HFFc6 (cell line): ENCODE results near the gene PRSS21. TPM values are rescaled to one million over a fixed set of nuclear protein-coding genes. Genes with fewer than 3 reads are reported as not detected.
A peak's percentile ranks its signal among the peaks of the same experiment; 100 is the strongest.

ENCODE experiments used
- DNase-seq: peaks from one replicate; pipeline ENCODE4 v3.0.0-alpha.2; 2018
- H3K27ac Mint-ChIP-seq: 2 replicates; pipeline ENCODE4 v1.8.0; 2020; ENCODE audit warnings: mild to moderate bottlenecking, mixed read lengths
- H3K27me3 Mint-ChIP-seq: 2 replicates; pipeline ENCODE4 v1.8.0; 2021; ENCODE audit warnings: mild to moderate bottlenecking, moderate library complexity, mixed read lengths; ENCODE audit not compliant: insufficient read depth
- H3K36me3 Mint-ChIP-seq: 2 replicates; pipeline ENCODE4 v1.8.0; 2021; ENCODE audit warnings: low read depth, mixed read lengths
- H3K4me1 Mint-ChIP-seq: 2 replicates; pipeline ENCODE4 v1.8.0; 2020; ENCODE audit warnings: low read depth, mixed read lengths
- H3K4me3 Mint-ChIP-seq: 2 replicates; pipeline ENCODE4 v1.8.0; 2020; ENCODE audit warnings: mild to moderate bottlenecking, moderate library complexity, mixed read lengths
- H3K9me3 Mint-ChIP-seq: 2 replicates; pipeline ENCODE4 v1.8.0; 2020; ENCODE audit warnings: mild to moderate bottlenecking, mixed read lengths
- total RNA-seq, 6 experiments: library from RNA; stranded (reverse); fragmentation: NEBNext Ultra II Directional; extraction: Animal tissue kit (Norgen Biotek cat#: 25700); gene quantifications; 2 replicates in 1 of 6; 3 replicates in 5 of 6; pipeline ENCODE4 v1.2.3, GENCODE V29; 2021
- TF ChIP-seq, protein P1 (sequence below): fragments of 200-600 bp; sonication (generic); IDR thresholded peaks from 2 replicates; pipeline ENCODE4 v1.5.0; 2021; ENCODE audit warnings: antibody characterized with exemption, mild to moderate bottlenecking

The PRSS21 gene
- total RNA-seq, 6 experiments from 2014 or later = not detected

DNA sequence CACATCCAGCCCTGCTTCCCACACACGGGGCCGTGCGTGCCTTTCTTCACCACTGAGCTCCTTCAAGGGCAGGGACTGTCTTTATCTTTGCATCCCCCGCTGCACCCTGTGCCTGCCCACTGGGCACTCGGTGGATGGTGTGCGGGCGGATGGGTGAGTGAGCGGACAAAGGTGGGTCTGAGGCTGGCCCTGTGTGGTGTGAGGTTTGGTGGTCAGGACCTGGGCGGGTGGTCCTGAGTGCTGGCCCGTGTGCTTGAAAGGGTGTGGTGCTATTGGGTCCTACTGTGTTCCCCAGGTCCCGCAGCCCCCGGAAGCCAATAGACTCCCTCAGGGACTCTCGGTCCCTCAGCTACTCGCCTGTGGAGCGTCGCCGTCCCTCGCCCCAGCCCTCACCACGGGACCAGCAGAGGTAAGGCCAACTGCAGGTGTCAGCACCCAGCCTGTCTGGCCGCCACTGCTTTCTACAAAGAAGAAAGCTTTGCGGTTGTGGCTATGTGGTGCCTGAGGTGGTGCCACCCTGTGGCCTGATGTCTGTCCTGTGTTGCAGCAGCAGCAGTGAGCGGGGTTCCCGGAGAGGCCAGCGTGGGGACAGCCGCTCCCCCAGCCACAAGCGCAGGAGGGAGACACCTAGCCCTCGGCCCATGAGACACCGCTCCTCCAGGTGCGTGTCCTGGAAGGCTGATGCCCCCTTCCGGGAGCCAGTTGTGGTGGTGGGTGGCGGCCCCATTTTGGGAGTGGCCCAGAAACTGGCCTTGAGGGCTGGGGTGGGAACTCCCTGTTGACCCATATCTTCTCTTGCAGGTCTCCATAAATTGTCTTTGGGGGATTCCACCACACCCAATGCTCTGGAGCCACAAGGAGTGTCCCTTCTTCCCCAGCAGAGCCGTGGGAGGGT lies 46.7 kb upstream of the PRSS21 start:
- peaks cover 60% of the 10 kb centered on the region for H3K36me3 Mint-ChIP-seq
- H3K27ac Mint-ChIP-seq = peak overlapping the region; percentile 55
- TF ChIP-seq, protein P1, sequence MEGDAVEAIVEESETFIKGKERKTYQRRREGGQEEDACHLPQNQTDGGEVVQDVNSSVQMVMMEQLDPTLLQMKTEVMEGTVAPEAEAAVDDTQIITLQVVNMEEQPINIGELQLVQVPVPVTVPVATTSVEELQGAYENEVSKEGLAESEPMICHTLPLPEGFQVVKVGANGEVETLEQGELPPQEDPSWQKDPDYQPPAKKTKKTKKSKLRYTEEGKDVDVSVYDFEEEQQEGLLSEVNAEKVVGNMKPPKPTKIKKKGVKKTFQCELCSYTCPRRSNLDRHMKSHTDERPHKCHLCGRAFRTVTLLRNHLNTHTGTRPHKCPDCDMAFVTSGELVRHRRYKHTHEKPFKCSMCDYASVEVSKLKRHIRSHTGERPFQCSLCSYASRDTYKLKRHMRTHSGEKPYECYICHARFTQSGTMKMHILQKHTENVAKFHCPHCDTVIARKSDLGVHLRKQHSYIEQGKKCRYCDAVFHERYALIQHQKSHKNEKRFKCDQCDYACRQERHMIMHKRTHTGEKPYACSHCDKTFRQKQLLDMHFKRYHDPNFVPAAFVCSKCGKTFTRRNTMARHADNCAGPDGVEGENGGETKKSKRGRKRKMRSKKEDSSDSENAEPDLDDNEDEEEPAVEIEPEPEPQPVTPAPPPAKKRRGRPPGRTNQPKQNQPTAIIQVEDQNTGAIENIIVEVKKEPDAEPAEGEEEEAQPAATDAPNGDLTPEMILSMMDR = peak; percentile 47; the same call in 1 of the 2 replicates
- peaks cover 12% of the 10 kb centered on the region for H3K27me3 Mint-ChIP-seq
- peaks cover 50% of the 10 kb centered on the region for H3K4me1 Mint-ChIP-seq
- DNase-seq = no peak
- no peak overlapping the region for H3K4me3 Mint-ChIP-seq
- H3K9me3 Mint-ChIP-seq = peaks cover 15% of the 10 kb centered on the region

DNA sequence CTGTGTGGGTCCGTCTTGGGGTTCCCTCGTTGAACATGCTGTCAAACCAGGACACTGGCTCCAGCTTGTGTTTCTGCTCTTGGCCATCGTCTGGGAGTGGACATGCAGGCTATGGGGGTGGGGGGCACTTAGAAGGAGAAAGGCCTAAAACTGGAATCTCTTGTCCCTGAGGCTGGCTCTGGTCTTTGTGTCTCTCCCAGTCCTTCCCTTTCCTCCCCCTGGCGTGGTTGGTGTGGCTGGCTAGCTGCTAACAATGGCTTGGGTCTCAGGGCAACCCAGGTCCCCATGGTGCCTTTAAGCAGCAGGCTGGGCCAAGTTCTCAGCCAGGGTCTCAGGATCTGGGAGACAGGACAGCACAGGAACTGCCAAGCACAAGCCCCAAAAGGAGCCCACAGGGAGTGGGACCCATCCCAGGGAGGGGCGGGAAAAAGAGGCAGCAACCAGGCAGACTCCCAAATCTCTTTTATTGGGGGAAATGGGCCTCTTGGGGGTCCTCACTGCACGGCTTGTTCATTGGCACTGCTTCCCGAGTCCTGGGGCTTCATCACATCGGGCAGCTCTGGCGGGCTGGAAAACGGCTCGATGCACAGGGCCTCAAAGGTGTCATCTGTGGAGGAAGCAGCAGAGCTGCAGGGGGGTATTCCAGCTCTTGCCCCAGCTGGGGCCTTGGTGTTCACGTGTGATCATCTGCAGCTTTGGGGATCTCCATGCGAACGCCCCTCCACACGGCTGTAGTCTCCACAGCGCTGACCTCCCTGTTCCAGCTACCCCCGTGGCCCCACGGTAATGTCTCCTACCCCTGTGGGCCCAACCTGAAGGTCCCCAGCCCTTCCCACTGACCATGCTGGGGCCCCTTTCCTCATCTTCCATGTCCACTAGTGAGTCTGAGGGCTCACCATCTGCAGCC lies 45.3 kb upstream of the PRSS21 start:
- peaks cover 7% of the 10 kb centered on the region for H3K27me3 Mint-ChIP-seq
- no peak for DNase-seq

DNA sequence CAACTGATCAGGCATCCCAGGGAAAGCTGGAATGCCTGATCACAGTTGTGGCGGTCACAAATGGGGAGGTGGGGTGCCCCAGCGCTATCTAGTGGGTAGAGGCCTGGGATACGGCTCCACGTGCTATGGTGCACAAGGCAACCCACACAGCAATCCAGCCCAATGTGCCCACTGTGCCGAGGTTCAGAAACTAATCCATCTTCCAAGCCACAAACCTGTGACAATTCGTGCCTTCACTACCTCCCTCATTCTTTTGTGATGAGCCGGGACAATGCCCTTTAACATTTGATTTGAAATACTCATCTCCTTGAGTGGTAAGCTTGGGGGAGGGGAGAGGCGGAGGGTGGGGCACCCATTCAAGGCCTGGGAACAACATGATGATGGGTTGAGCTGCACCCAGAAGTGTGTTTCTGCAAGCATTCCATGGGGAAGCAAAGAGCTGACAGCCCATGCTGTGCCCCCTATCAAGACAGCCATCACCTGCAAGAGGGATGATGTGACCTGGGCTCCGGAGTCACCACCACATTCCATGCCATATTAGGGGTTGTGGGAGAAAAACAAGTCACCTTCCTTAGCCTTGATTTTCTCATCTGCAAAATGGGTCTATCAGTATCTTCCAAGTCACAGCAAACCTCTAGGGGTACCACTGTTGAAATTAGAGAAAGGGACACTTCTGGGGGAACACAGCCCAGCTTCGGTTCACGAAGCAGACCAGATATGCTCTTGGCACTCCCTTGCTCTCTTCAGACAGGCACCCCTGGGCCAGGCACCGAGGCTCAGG lies 43.7 kb upstream of the PRSS21 start:
- TF ChIP-seq, protein P1 = no peak
- Mint-ChIP-seq H3K4me3 (peak overlapping the region; percentile 5; the same call in 1 of the 2 replicates), H3K27me3 (peaks cover 12% of the 10 kb centered on the region), H3K4me1 (peaks cover 49% of the 10 kb centered on the region), H3K27ac (peak overlapping the region; percentile 63), H3K36me3 (peaks cover 47% of the 10 kb centered on the region), H3K9me3 (no peaks in the 10 kb centered on the region)
- DNase-seq = peak; percentile 46

More for the DNA sequence above, 45.3 kb upstream of the PRSS21 start:
- Mint-ChIP-seq H3K36me3 (peaks cover 50% of the 10 kb centered on the region), H3K9me3 (peaks cover under 1% of the 10 kb centered on the region; the same call in 1 of the 2 replicates), H3K4me3 (no peak overlapping the region; the same call in 1 of the 2 replicates), H3K4me1 (peaks cover 54% of the 10 kb centered on the region), H3K27ac (peak overlapping the region; percentile 64)
- TF ChIP-seq, protein P1 = no peak

DNA sequence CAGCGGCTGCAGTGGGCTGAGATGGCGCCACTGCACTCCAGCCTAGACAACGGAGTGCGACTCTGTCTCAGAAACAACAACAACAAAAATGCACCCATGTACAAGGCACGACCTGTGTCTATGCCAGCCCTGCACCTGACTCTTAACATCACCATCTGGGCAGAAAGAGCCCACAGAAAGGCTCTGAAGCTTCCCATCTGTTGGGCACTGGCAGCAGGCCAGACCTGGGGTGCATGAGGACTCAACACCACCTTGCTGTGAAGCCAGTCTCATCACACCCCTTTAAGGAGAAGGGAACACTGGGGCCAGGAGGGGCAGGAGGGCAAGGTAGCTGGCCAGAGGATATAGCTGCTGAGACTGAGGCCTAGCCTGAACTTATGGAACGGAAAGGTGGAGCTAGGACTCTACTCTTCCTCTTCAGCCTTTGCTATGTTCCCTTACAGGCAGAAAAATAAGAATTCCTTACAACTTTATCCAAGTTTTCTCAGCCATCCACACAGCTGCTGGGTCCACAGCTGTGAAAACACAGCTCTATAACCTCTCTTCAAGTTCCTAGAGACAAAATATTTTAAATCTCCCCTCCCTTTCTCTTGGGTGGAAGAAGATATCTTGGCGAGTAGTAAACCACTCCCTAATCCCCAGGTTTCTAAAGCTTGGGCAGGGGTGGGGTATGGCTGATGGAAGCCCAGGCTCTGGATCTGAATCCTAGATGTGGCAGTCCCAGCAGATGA lies 42.7 kb upstream of the PRSS21 start:
- Mint-ChIP-seq H3K4me3 (no peak overlapping the region), H3K36me3 (peaks cover 41% of the 10 kb centered on the region), H3K4me1 (peaks cover 49% of the 10 kb centered on the region), H3K27ac (peak overlapping the region; percentile 63; the same call in 1 of the 2 replicates), H3K27me3 (peaks cover 11% of the 10 kb centered on the region), H3K9me3 (no peaks in the 10 kb centered on the region)
- DNase-seq = no peak
- TF ChIP-seq, protein P1 = no peak
